K562 (cell line): ENCODE measurements around the gene PPM1H. TPM values are rescaled to one million over a fixed set of nuclear protein-coding genes. Genes with fewer than 3 reads are reported as not detected.

ENCODE experiments used
- HDAC2 ChIP-seq: fragments of 450-650 bp; IDR thresholded peaks from 2 replicates; pipeline ENCODE4 v1.6.1; 2016; ENCODE audit warnings: mild to moderate bottlenecking
- JUN ChIP-seq, 2 experiments: sonication (generic) in 1 of 2; formaldehyde crosslinking in 1 of 2; IDR thresholded peaks; 2 replicates each; pipeline versions ENCODE4 v1.6.1 to v1.8.0; 2012 to 2022; ENCODE audit warnings: borderline replicate concordance in 2 of 2, mild to moderate bottlenecking in 2 of 2, improper control_type of control experiment in 1 of 2, low read depth in 1 of 2, low read length in 1 of 2, missing genetic modification reagents in 1 of 2
- JUND ChIP-seq, 2 experiments: IDR thresholded peaks; 2 replicates in 1 of 2; 3 replicates in 1 of 2; pipeline ENCODE4 v1.6.1; 2011; ENCODE audit warnings: borderline replicate concordance in 2 of 2, low read depth in 2 of 2, low read length in 2 of 2, improper control_type of control experiment in 1 of 2, missing biosample characterization in 1 of 2, missing genetic modification characterization in 1 of 2, missing genetic modification reagents in 1 of 2
- REST ChIP-seq, 2 experiments: fragments of 450-650 bp; formaldehyde crosslinking in 1 of 2; IDR thresholded peaks; 2 replicates each; pipeline versions ENCODE4 v1.4.0 to v1.6.1; 2014 to 2020; ENCODE audit warnings: mild to moderate bottlenecking in 2 of 2, borderline replicate concordance in 1 of 2, low read depth in 1 of 2
- RFX1 ChIP-seq: fragments of 450-650 bp; IDR thresholded peaks from 2 replicates; pipeline ENCODE4 v1.6.1; 2016; ENCODE audit warnings: mild to moderate bottlenecking, moderate library complexity
- SPI1 ChIP-seq: IDR thresholded peaks from 2 replicates; pipeline ENCODE4 v1.6.1; 2011; ENCODE audit warnings: low read depth, low read length, control low read depth, borderline replicate concordance
- TFE3 ChIP-seq: fragments of 450-650 bp; formaldehyde crosslinking; IDR thresholded peaks from 2 replicates; pipeline ENCODE4 v1.4.0; 2020; ENCODE audit warnings: mild to moderate bottlenecking, mixed read lengths
- polyA plus RNA-seq, 8 experiments: library from polyadenylated mRNA; depleted of rRNA in 4 of 8; stranded (reverse) in 5 of 8; unstranded in 3 of 8; fragments of >200 nt; fragmentation: Nextera tagmentation in 2 of 8; fragmentation: Illumina TruSeq in 1 of 8; extraction: Ambion mirVana in 2 of 8; extraction: Trizol in 1 of 8; gene quantifications; 2 replicates each; pipeline versions ENCODE4 v1.2.1 to v1.2.3, GENCODE V29; 2011 to 2014; ENCODE audit warnings: inconsistent platforms in 1 of 8, missing spikeins in 1 of 8
- total RNA-seq, 7 experiments: library from RNA; depleted of rRNA in 6 of 7; stranded (reverse); fragments of >200 nt in 6 of 7; fragmentation: Illumina TruSeq in 2 of 7; extraction: Trizol in 2 of 7; gene quantifications; 2 replicates each; pipeline versions ENCODE4 v1.2.1 to v1.2.3, GENCODE V29; 2011 to 2021; ENCODE audit warnings: low replicate concordance in 1 of 7

PPM1H gene
- total and polyA plus RNA-seq, 9 of the 15 experiments (the other 6 are each of a cell fraction or from before 2014, with no cell fraction given) = 5.3 to 29.3 (median 11.3) TPM

- TF ChIP-seq TFE3 (no peak), SPI1 (no peak), JUND (IDR thresholded peaks at IDR 0.05; ENCODE audit: borderline replicate concordance, low read depth, low read length) (no peak), JUND (tag; IDR thresholded peaks at IDR 0.05; ENCODE audit: borderline replicate concordance, low read depth, low read length) (no peak), RFX1 (no peak), JUN (IDR thresholded peaks at IDR 0.05; ENCODE audit: borderline replicate concordance, low read depth, low read length) (no peak), JUN (CRISPR knock-in tag; IDR thresholded peaks at IDR 0.05; ENCODE audit: borderline replicate concordance) (no peak), HDAC2 (no peak), REST (IDR thresholded peaks at IDR 0.05; ENCODE audit: borderline replicate concordance) (no peak), REST (CRISPR knock-in tag; IDR thresholded peaks at IDR 0.05; ENCODE audit: low read depth) (no peak)
These were observed 85.6 kb downstream of the PPM1H start (continued) for GRCh38 chr12:62849398-62849797.
